ENCODE measurements around the gene IL17RD. TPM values are rescaled to one million over a fixed set of nuclear protein-coding genes. Genes with fewer than 3 reads are reported as not detected.
A peak's percentile ranks its signal among the peaks of the same experiment; 100 is the strongest.

IL17RD gene
- polyA plus RNA-seq, 1 experiment: 0.60 TPM

GRCh38 chr3:57100046-57100695, 65.0 kb downstream of the IL17RD start:
- peak; percentile 85 for TF ChIP-seq CTCF (IDR thresholded peaks at IDR 0.05; ENCODE audit: insufficient read depth, low read depth, low read length)
- no peaks in the 10 kb centered on the region for H3K27me3 ChIP-seq (ENCODE audit: control insufficient read depth, insufficient read depth, low read length)
- CTCF ChIA-PET: interaction anchor here (0.6 to 2.7 kb wide), 20 partner anchors 9 to 754 kb away, joined by 3 to 19 read pairs (median 4); no protein-coding TSS in a partner anchor
- POLR2A ChIA-PET: no interaction called here
- H3K4me3 ChIP-seq (ENCODE audit: low read depth, low read length): no peak overlapping the region
- H3K36me3 ChIP-seq (ENCODE audit: control insufficient read depth, insufficient read depth, low read length): no peaks in the 10 kb centered on the region
- DNase-seq (ENCODE audit: low read depth): peak; percentile 20

GRCh38 chr3:57098418-57099310, 66.5 kb downstream of the IL17RD start:
- ChIA-PET CTCF (interaction anchor here (0.6 to 2.7 kb wide), 12 partner anchors 7 to 123 kb away, joined by 3 to 19 read pairs (median 4); no protein-coding TSS in a partner anchor), POLR2A (no interaction called here)
- TF ChIP-seq CTCF (IDR thresholded peaks at IDR 0.05; ENCODE audit: insufficient read depth, low read depth, low read length): no peak
- Histone ChIP-seq H3K36me3 (ENCODE audit: control insufficient read depth, insufficient read depth, low read length) (no peaks in the 10 kb centered on the region), H3K27me3 (ENCODE audit: control insufficient read depth, insufficient read depth, low read length) (no peaks in the 10 kb centered on the region), H3K4me3 (ENCODE audit: low read depth, low read length) (no peak overlapping the region)
- DNase-seq (ENCODE audit: low read depth): no peak

GRCh38 chr3:57097536-57097935, 67.6 kb downstream of the IL17RD start:
- ChIA-PET POLR2A (no interaction called here), CTCF (interaction anchor here (1.3 kb wide), 1 partner anchor 102 kb away, joined by 4 read pairs; no protein-coding TSS in a partner anchor)
- no peaks in the 10 kb centered on the region for H3K27me3 ChIP-seq (ENCODE audit: control insufficient read depth, insufficient read depth, low read length)
- no peaks in the 10 kb centered on the region for H3K36me3 ChIP-seq (ENCODE audit: control insufficient read depth, insufficient read depth, low read length)
- TF ChIP-seq CTCF (IDR thresholded peaks at IDR 0.05; ENCODE audit: insufficient read depth, low read depth, low read length): no peak
- DNase-seq (ENCODE audit: low read depth): no peak
- H3K4me3 ChIP-seq (ENCODE audit: low read depth, low read length): no peak overlapping the region

GRCh38 chr3:57095363-57095762, 69.8 kb downstream of the IL17RD start:
- DNase-seq (ENCODE audit: low read depth): no peak
- Histone ChIP-seq H3K27me3 (ENCODE audit: control insufficient read depth, insufficient read depth, low read length) (peaks cover 2% of the 10 kb centered on the region), H3K36me3 (ENCODE audit: control insufficient read depth, insufficient read depth, low read length) (no peaks in the 10 kb centered on the region), H3K4me3 (ENCODE audit: low read depth, low read length) (no peak overlapping the region)
- ChIA-PET POLR2A (no interaction called here), CTCF (interaction anchor here (0.7 to 0.9 kb wide), 2 partner anchors 36 to 128 kb away, joined by 3 to 4 read pairs; no protein-coding TSS in a partner anchor)
- TF ChIP-seq CTCF (IDR thresholded peaks at IDR 0.05; ENCODE audit: insufficient read depth, low read depth, low read length): no peak

GRCh38 chr3:57094575-57094974, 70.6 kb downstream of the IL17RD start:
- Histone ChIP-seq H3K4me3 (ENCODE audit: low read depth, low read length) (no peak overlapping the region), H3K27me3 (ENCODE audit: control insufficient read depth, insufficient read depth, low read length) (peaks cover 2% of the 10 kb centered on the region), H3K36me3 (ENCODE audit: control insufficient read depth, insufficient read depth, low read length) (no peaks in the 10 kb centered on the region)
- ChIA-PET CTCF (interaction anchor here (0.5 to 1.5 kb wide), 4 partner anchors 11 to 303 kb away, joined by 3 to 7 read pairs (median 3); no protein-coding TSS in a partner anchor), POLR2A (no interaction called here)
- no peak for DNase-seq (ENCODE audit: low read depth)
- no peak for TF ChIP-seq CTCF (IDR thresholded peaks at IDR 0.05; ENCODE audit: insufficient read depth, low read depth, low read length)

Measured in BJ (cell line).